ENCODE measurements around the gene CRMP1.

CRMP1 gene

DNA sequence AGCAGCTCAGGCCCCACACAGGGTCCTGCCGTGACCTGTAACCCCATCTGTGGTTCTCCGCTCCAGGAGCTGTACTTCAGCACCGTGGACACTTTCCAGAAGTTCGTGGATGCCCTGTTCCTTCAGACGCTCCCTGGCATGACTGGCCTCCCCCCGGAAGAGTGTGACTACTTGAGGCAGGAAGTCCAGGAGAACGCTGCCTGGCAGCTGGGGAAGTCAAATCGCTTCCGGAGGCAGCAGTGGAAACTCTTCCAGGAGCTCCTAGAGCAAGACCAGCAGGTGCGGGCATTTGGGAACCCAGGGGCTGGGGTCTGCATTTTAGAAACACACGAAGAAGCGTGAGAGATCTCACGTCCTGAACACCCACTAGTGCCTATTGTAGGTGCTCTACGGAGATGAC is 109.4 kb downstream of the CRMP1 start:
- Histone ChIP-seq H3K27me3 (replicated peaks in 2 of 5; ENCODE audit: control insufficient read depth in 4 of 5, insufficient read depth in 5 of 5, low read length in 4 of 5) (no peaks in the 10 kb centered on the region), H3K9me3 (ENCODE audit: control extremely low read depth in 1 of 5, control insufficient read depth in 4 of 5, insufficient read depth in 2 of 5, low read depth in 1 of 5, low read length in 4 of 5) (no peaks in the 10 kb centered on the region), H3K36me3 (ENCODE audit: control insufficient read depth in 4 of 4, insufficient read depth in 4 of 4, low read length in 3 of 4) (peaks cover 0 to 2% (median 0%) of the 10 kb centered on the region in 4 experiments), H3K4me1 (ENCODE audit: control extremely low read depth in 1 of 4, control insufficient read depth in 4 of 4, insufficient read depth in 4 of 4, low read length in 3 of 4) (no peaks in the 10 kb centered on the region), H3K4me3 (ENCODE audit: control insufficient read depth in 1 of 7, extremely low read depth in 1 of 7, insufficient read depth in 4 of 7, low read depth in 2 of 7, low read length in 6 of 7) (no peak overlapping the region), H3K27ac (ENCODE audit: insufficient read depth in 1 of 2, low read depth in 1 of 2, low read length in 2 of 2, poor library complexity in 1 of 2, severe bottlenecking in 2 of 2) (no peak overlapping the region)
- no peak for DNase-seq
- CTCF ChIA-PET = no interaction called here
- 97% methylated on average over 14 of the region's 14 CpGs for WGBS (ENCODE audit: insufficient coverage)
- POLR2A ChIA-PET = no interaction called here

DNA sequence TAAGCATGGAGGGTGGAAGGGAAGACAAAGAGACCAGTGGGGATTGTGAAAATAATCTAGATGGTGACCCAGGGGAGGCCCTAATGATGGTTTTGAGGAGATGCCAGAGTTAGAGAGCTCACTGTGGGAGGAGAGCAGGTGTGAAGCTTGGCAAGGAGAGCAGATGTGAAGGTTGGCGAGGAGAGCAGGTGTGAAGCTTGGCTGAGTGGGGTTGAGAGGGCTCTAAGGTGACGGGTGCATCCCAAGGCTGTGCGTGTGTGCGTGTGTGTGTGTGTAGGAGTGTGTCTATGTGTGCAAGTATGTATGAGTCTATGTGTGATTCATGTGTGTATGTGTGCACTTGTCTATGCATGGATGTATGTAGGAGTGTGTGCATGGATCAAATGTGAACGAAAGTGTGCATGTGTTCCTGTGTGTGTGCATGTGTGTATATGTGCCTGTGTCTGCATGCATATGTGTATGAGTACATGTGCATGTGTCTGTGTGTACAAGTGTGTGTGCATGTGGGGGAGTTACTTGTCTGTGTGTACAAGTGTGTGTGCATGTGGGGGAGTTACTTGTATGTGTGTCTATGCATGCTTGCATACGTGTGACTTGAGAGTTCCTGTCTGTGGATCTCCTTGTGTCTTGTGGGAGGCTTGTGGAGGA is 109.9 kb downstream of the CRMP1 start:
- 97% methylated on average over 6 of the region's 6 CpGs for WGBS (ENCODE audit: insufficient coverage)
- Histone ChIP-seq H3K27ac (ENCODE audit: insufficient read depth in 1 of 2, low read depth in 1 of 2, low read length in 2 of 2, poor library complexity in 1 of 2, severe bottlenecking in 2 of 2) (no peak overlapping the region), H3K27me3 (replicated peaks in 2 of 5; ENCODE audit: control insufficient read depth in 4 of 5, insufficient read depth in 5 of 5, low read length in 4 of 5) (no peaks in the 10 kb centered on the region), H3K4me3 (ENCODE audit: control insufficient read depth in 1 of 7, extremely low read depth in 1 of 7, insufficient read depth in 4 of 7, low read depth in 2 of 7, low read length in 6 of 7) (no peak overlapping the region), H3K36me3 (ENCODE audit: control insufficient read depth in 4 of 4, insufficient read depth in 4 of 4, low read length in 3 of 4) (no peaks in the 10 kb centered on the region), H3K4me1 (ENCODE audit: control extremely low read depth in 1 of 4, control insufficient read depth in 4 of 4, insufficient read depth in 4 of 4, low read length in 3 of 4) (no peaks in the 10 kb centered on the region), H3K9me3 (ENCODE audit: control extremely low read depth in 1 of 5, control insufficient read depth in 4 of 5, insufficient read depth in 2 of 5, low read depth in 1 of 5, low read length in 4 of 5) (no peaks in the 10 kb centered on the region)
- ChIA-PET POLR2A (no interaction called here), CTCF (no interaction called here)
- DNase-seq = no peak

GRCh38 chr4:5781691-5782090 is 111.2 kb downstream of the CRMP1 start:
- H3K4me3 ChIP-seq (ENCODE audit: control insufficient read depth in 1 of 7, extremely low read depth in 1 of 7, insufficient read depth in 4 of 7, low read depth in 2 of 7, low read length in 6 of 7) = no peak overlapping the region
- H3K27me3 ChIP-seq (replicated peaks in 2 of 5; ENCODE audit: control insufficient read depth in 4 of 5, insufficient read depth in 5 of 5, low read length in 4 of 5) = no peaks in the 10 kb centered on the region
- ChIA-PET POLR2A (no interaction called here), CTCF (no interaction called here)
- H3K9me3 ChIP-seq (ENCODE audit: control extremely low read depth in 1 of 5, control insufficient read depth in 4 of 5, insufficient read depth in 2 of 5, low read depth in 1 of 5, low read length in 4 of 5) = peaks cover 0 to 7% (median 4%) of the 10 kb centered on the region in 5 experiments
- DNase-seq = no peak
- no peak overlapping the region for H3K27ac ChIP-seq (ENCODE audit: insufficient read depth in 1 of 2, low read depth in 1 of 2, low read length in 2 of 2, poor library complexity in 1 of 2, severe bottlenecking in 2 of 2)
- H3K4me1 ChIP-seq (ENCODE audit: control extremely low read depth in 1 of 4, control insufficient read depth in 4 of 4, insufficient read depth in 4 of 4, low read length in 3 of 4) = no peaks in the 10 kb centered on the region
- no peaks in the 10 kb centered on the region for H3K36me3 ChIP-seq (ENCODE audit: control insufficient read depth in 4 of 4, insufficient read depth in 4 of 4, low read length in 3 of 4)
- WGBS (ENCODE audit: insufficient coverage) = 73% methylated on average over 2 of the region's 3 CpGs

DNA sequence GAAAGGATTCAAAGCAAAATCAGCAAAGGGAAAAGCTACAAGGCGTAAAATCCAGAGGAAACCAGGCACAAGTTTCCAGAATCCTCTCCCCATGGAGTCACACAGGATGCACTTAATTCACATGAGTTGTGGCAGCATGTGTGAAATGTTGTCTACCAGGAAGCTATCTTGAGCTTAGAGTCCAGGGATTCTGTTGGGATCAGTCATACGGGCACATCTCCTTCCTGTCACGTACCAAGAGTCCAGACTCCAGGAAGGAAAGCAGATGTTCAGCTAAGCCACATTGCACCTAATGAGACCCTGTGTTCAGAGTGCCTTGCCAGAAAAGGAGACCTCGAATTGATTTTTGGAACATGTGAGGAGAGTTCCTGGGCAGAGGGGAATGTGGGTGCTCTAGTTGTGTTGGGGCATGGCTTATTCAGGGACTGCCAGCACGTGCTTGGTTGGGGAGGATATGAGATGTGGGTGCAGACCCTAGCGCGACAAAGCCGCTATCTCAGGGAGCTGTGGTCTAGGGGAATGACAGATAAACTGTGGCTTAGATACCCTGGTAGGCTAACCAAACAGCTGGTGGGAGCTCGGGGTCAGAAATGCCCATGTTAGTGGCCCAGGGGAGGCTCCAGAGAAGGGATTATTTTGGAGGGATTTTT is 111.9 kb downstream of the CRMP1 start:
- POLR2A ChIA-PET = no interaction called here
- peaks cover 0 to 13% (median 6%) of the 10 kb centered on the region in 5 experiments for H3K9me3 ChIP-seq (ENCODE audit: control extremely low read depth in 1 of 5, control insufficient read depth in 4 of 5, insufficient read depth in 2 of 5, low read depth in 1 of 5, low read length in 4 of 5)
- H3K4me3 ChIP-seq (ENCODE audit: control insufficient read depth in 1 of 7, extremely low read depth in 1 of 7, insufficient read depth in 4 of 7, low read depth in 2 of 7, low read length in 6 of 7) = no peak overlapping the region
- CTCF ChIA-PET = no interaction called here
- no peaks in the 10 kb centered on the region for H3K27me3 ChIP-seq (replicated peaks in 2 of 5; ENCODE audit: control insufficient read depth in 4 of 5, insufficient read depth in 5 of 5, low read length in 4 of 5)
- 91% methylated on average over 9 of the region's 9 CpGs for WGBS (ENCODE audit: insufficient coverage)
- H3K36me3 ChIP-seq (ENCODE audit: control insufficient read depth in 4 of 4, insufficient read depth in 4 of 4, low read length in 3 of 4) = no peaks in the 10 kb centered on the region
- H3K4me1 ChIP-seq (ENCODE audit: control extremely low read depth in 1 of 4, control insufficient read depth in 4 of 4, insufficient read depth in 4 of 4, low read length in 3 of 4) = no peaks in the 10 kb centered on the region
- DNase-seq = no peak
- no peak overlapping the region for H3K27ac ChIP-seq (ENCODE audit: insufficient read depth in 1 of 2, low read depth in 1 of 2, low read length in 2 of 2, poor library complexity in 1 of 2, severe bottlenecking in 2 of 2)

DNA sequence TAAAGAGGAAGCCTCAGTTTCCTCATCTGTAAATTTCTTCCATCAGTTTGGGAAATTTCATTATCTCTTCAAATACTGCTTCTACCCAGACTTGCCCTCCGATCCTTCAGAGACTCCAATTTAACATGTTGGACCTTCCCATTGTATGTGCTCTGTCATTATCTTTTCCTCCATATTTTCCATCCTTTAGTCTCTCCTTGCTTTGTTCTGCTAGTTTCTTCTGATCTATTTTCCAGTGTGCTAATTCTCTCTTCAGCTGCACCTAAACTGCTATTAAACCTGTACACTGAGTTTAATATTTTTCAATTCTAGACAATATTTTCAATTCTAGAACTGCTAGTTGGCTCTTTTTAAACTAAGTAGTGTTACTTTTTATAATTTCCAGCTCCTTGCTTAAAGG is 116.4 kb downstream of the CRMP1 start:
- POLR2A ChIA-PET = interaction anchor here (0.6 kb wide), 1 partner anchor 118 kb away, joined by 5 read pairs; no protein-coding TSS in a partner anchor
- CTCF ChIA-PET = no interaction called here
- no peaks in the 10 kb centered on the region for H3K4me1 ChIP-seq (ENCODE audit: control extremely low read depth in 1 of 4, control insufficient read depth in 4 of 4, insufficient read depth in 4 of 4, low read length in 3 of 4)
- no peaks in the 10 kb centered on the region for H3K36me3 ChIP-seq (ENCODE audit: control insufficient read depth in 4 of 4, insufficient read depth in 4 of 4, low read length in 3 of 4)
- peaks cover 0 to 21% (median 10%) of the 10 kb centered on the region in 5 experiments for H3K9me3 ChIP-seq (ENCODE audit: control extremely low read depth in 1 of 5, control insufficient read depth in 4 of 5, insufficient read depth in 2 of 5, low read depth in 1 of 5, low read length in 4 of 5)
- peak in 1 of 3 donors; percentile 6 for DNase-seq
- H3K4me3 ChIP-seq (ENCODE audit: control insufficient read depth in 1 of 7, extremely low read depth in 1 of 7, insufficient read depth in 4 of 7, low read depth in 2 of 7, low read length in 6 of 7) = no peak overlapping the region
- no peak overlapping the region for H3K27ac ChIP-seq (ENCODE audit: insufficient read depth in 1 of 2, low read depth in 1 of 2, low read length in 2 of 2, poor library complexity in 1 of 2, severe bottlenecking in 2 of 2)
- H3K27me3 ChIP-seq (replicated peaks in 2 of 5; ENCODE audit: control insufficient read depth in 4 of 5, insufficient read depth in 5 of 5, low read length in 4 of 5) = no peaks in the 10 kb centered on the region
- WGBS (ENCODE audit: insufficient coverage) = 93% methylated on average over 1 of the region's 1 CpG

- no peak overlapping the region for H3K27ac ChIP-seq (ENCODE audit: insufficient read depth in 1 of 2, low read depth in 1 of 2, low read length in 2 of 2, poor library complexity in 1 of 2, severe bottlenecking in 2 of 2)
Measured at GRCh38 chr4:5774416-5775036, 118.4 kb downstream of the CRMP1 start.

GRCh38 chr4:5773271-5773555 is 119.7 kb downstream of the CRMP1 start:
- H3K9me3 ChIP-seq (ENCODE audit: control extremely low read depth in 1 of 5, control insufficient read depth in 4 of 5, insufficient read depth in 2 of 5, low read depth in 1 of 5, low read length in 4 of 5) = peaks cover 0 to 33% (median 10%) of the 10 kb centered on the region in 5 experiments
- H3K27ac ChIP-seq (ENCODE audit: insufficient read depth in 1 of 2, low read depth in 1 of 2, low read length in 2 of 2, poor library complexity in 1 of 2, severe bottlenecking in 2 of 2) = no peak overlapping the region
- no peak for DNase-seq
- CTCF ChIA-PET = no interaction called here
- H3K4me1 ChIP-seq (ENCODE audit: control extremely low read depth in 1 of 4, control insufficient read depth in 4 of 4, insufficient read depth in 4 of 4, low read length in 3 of 4) = no peaks in the 10 kb centered on the region
- 83% methylated on average over 2 of the region's 2 CpGs for WGBS (ENCODE audit: insufficient coverage)
- H3K27me3 ChIP-seq (replicated peaks in 2 of 5; ENCODE audit: control insufficient read depth in 4 of 5, insufficient read depth in 5 of 5, low read length in 4 of 5) = no peaks in the 10 kb centered on the region
- H3K4me3 ChIP-seq (ENCODE audit: control insufficient read depth in 1 of 7, extremely low read depth in 1 of 7, insufficient read depth in 4 of 7, low read depth in 2 of 7, low read length in 6 of 7) = no peak overlapping the region
- POLR2A ChIA-PET = no interaction called here
- no peaks in the 10 kb centered on the region for H3K36me3 ChIP-seq (ENCODE audit: control insufficient read depth in 4 of 4, insufficient read depth in 4 of 4, low read length in 3 of 4)

More at GRCh38 chr4:5774416-5775036, 118.4 kb downstream of the CRMP1 start:
- no peak for DNase-seq
- ChIA-PET CTCF (no interaction called here), POLR2A (no interaction called here)
- H3K27me3 ChIP-seq (replicated peaks in 2 of 5; ENCODE audit: control insufficient read depth in 4 of 5, insufficient read depth in 5 of 5, low read length in 4 of 5) = no peaks in the 10 kb centered on the region
- H3K9me3 ChIP-seq (ENCODE audit: control extremely low read depth in 1 of 5, control insufficient read depth in 4 of 5, insufficient read depth in 2 of 5, low read depth in 1 of 5, low read length in 4 of 5) = peaks cover 0 to 31% (median 10%) of the 10 kb centered on the region in 5 experiments
- no peaks in the 10 kb centered on the region for H3K4me1 ChIP-seq (ENCODE audit: control extremely low read depth in 1 of 4, control insufficient read depth in 4 of 4, insufficient read depth in 4 of 4, low read length in 3 of 4)
- no peaks in the 10 kb centered on the region for H3K36me3 ChIP-seq (ENCODE audit: control insufficient read depth in 4 of 4, insufficient read depth in 4 of 4, low read length in 3 of 4)
- 100% methylated on average over 1 of the region's 2 CpGs for WGBS (ENCODE audit: insufficient coverage)
- no peak overlapping the region for H3K4me3 ChIP-seq (ENCODE audit: control insufficient read depth in 1 of 7, extremely low read depth in 1 of 7, insufficient read depth in 4 of 7, low read depth in 2 of 7, low read length in 6 of 7)
